Vagina (tissue), 2 donors: ENCODE results near the gene GAB3. TPM values are rescaled to one million over a fixed set of nuclear protein-coding genes. Genes with fewer than 3 reads are reported as not detected.

ENCODE experiments used
- DNase-seq, 2 donors: peaks; one replicate each; pipeline ENCODE4 v3.0.0-alpha.2; 2017; ENCODE audit errors: extremely low spot score in 2 of 2
- H3K27ac ChIP-seq: fragments of 200-600 bp; sonication (generic); one replicate; pipeline ENCODE4 v1.5.1; 2019
- H3K27me3 ChIP-seq: fragments of 200-600 bp; sonication (generic); one replicate; pipeline ENCODE4 v1.5.1; 2019
- H3K36me3 ChIP-seq, 2 donors: fragments of 200-600 bp; sonication (generic); one replicate each; pipeline ENCODE4 v1.5.1; 2017 to 2019
- H3K4me1 ChIP-seq: fragments of 200-600 bp; sonication (generic); one replicate; pipeline ENCODE4 v1.5.1; 2019
- H3K4me3 ChIP-seq, 2 donors: fragments of 200-600 bp; sonication (generic); 1 replicate in 1 of 2; 2 replicates in 1 of 2; pipeline ENCODE4 v1.5.1; 2016 to 2019
- H3K9me3 ChIP-seq: fragments of 200-600 bp; sonication (generic); one replicate; pipeline ENCODE4 v1.5.1; 2019
- CTCF ChIP-seq, 3 experiments: fragments of 450-650 bp in 2 of 3; fragments of 200-600 bp in 1 of 3; sonication (generic) in 1 of 3; IDR thresholded peaks; one replicate each; pipeline ENCODE4 v1.5.1; 2017 to 2019; ENCODE audit warnings: antibody characterized with exemption in 3 of 3, mild to moderate bottlenecking in 2 of 3, moderate library complexity in 2 of 3
- POLR2A ChIP-seq, 2 donors: fragments of 450-650 bp; IDR thresholded peaks; one replicate each; pipeline ENCODE4 v1.6.1; 2017; ENCODE audit warnings: antibody characterized with exemption in 2 of 2, mild to moderate bottlenecking in 2 of 2, moderate library complexity in 2 of 2
- POLR2AphosphoS5 ChIP-seq, 2 donors: sonication (generic); formaldehyde crosslinking; IDR thresholded peaks; one replicate each; pipeline ENCODE4 v1.9.0; 2017; ENCODE audit warnings: antibody characterized with exemption in 2 of 2, mild to moderate bottlenecking in 2 of 2, low read depth in 1 of 2; ENCODE audit not compliant: insufficient read depth in 1 of 2
- intact Hi-C: fragments of 100-400 bp; cut with DNase I; formaldehyde crosslinking; loops from one replicate; pipeline ENCODE4 v1.15.1; 2023
- total RNA-seq: library from RNA; depleted of rRNA; stranded (reverse); fragments of >200 nt; gene quantifications from one replicate; pipeline ENCODE4 v1.2.3, GENCODE V29; 2016

The GAB3 gene
- total RNA-seq, 1 donor from 2014 or later: 7.6 TPM

GRCh38 chrX:154732421-154733065 lies 18.3 kb downstream of the GAB3 start:
- DNase-seq: no peak
- no peaks in the 10 kb centered on the region for H3K9me3 ChIP-seq
- H3K36me3 ChIP-seq: no peaks in the 10 kb centered on the region
- H3K27ac ChIP-seq: peak overlapping the region; percentile 34
- no peaks in the 10 kb centered on the region for H3K27me3 ChIP-seq
- peaks cover 44% of the 10 kb centered on the region for H3K4me1 ChIP-seq
- H3K4me3 ChIP-seq: no peak overlapping the region
- TF ChIP-seq POLR2A (IDR thresholded peaks at IDR 0.05) (no peak), CTCF (IDR thresholded peaks at IDR 0.05) (no peak), POLR2AphosphoS5 (IDR thresholded peaks at IDR 0.05; ENCODE audit: insufficient read depth in 1 of 2, low read depth in 1 of 2) (no peak)
- intact Hi-C loops: no loop called here

GRCh38 chrX:154731881-154732280 lies 19.0 kb downstream of the GAB3 start:
- Histone ChIP-seq H3K36me3 (no peaks in the 10 kb centered on the region), H3K4me1 (peaks cover 44% of the 10 kb centered on the region), H3K27ac (no peak overlapping the region), H3K4me3 (no peak overlapping the region), H3K9me3 (no peaks in the 10 kb centered on the region), H3K27me3 (no peaks in the 10 kb centered on the region)
- TF ChIP-seq POLR2AphosphoS5 (IDR thresholded peaks at IDR 0.05; ENCODE audit: insufficient read depth in 1 of 2, low read depth in 1 of 2): no peak
- TF ChIP-seq POLR2A (IDR thresholded peaks at IDR 0.05): no peak
- no peak for TF ChIP-seq CTCF (IDR thresholded peaks at IDR 0.05)
- intact Hi-C loops: no loop called here
- DNase-seq: no peak

DNA sequence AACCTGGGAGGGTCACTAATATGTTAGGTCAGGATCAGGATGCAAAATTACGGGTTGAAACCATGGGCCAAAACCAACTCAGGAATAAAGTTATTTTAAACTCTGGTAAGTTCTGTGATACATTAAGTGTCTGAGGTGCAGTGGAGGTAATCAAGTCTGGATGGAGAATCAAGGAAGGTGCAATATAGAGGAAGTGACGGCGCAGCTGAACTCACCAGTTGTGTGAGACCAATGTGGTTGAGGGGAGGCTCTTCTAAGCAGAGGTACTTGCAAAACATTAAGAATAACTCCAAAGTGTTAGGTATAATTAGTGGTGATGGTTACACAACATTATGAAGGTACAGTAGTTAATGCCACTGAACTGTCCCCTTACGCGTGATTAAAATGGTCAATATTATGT lies 19.7 kb downstream of the GAB3 start:
- intact Hi-C loops: no loop called here
- DNase-seq: no peak
- Histone ChIP-seq H3K27me3 (no peaks in the 10 kb centered on the region), H3K4me3 (no peak overlapping the region), H3K4me1 (peaks cover 44% of the 10 kb centered on the region), H3K36me3 (no peaks in the 10 kb centered on the region), H3K27ac (no peak overlapping the region), H3K9me3 (no peaks in the 10 kb centered on the region)
- no peak for TF ChIP-seq POLR2A (IDR thresholded peaks at IDR 0.05)
- no peak for TF ChIP-seq POLR2AphosphoS5 (IDR thresholded peaks at IDR 0.05; ENCODE audit: insufficient read depth in 1 of 2, low read depth in 1 of 2)
- no peak for TF ChIP-seq CTCF (IDR thresholded peaks at IDR 0.05)

GRCh38 chrX:154730253-154730891 lies 20.5 kb downstream of the GAB3 start:
- no peaks in the 10 kb centered on the region for H3K36me3 ChIP-seq
- no peaks in the 10 kb centered on the region for H3K27me3 ChIP-seq
- H3K27ac ChIP-seq: no peak overlapping the region
- no peak for TF ChIP-seq CTCF (IDR thresholded peaks at IDR 0.05)
- no peak for TF ChIP-seq POLR2AphosphoS5 (IDR thresholded peaks at IDR 0.05; ENCODE audit: insufficient read depth in 1 of 2, low read depth in 1 of 2)
- TF ChIP-seq POLR2A (IDR thresholded peaks at IDR 0.05): no peak
- no peak for DNase-seq
- H3K9me3 ChIP-seq: no peaks in the 10 kb centered on the region
- peaks cover 44% of the 10 kb centered on the region for H3K4me1 ChIP-seq
- no peak overlapping the region for H3K4me3 ChIP-seq
- intact Hi-C loops: no loop called here

- Histone ChIP-seq H3K27me3 (no peaks in the 10 kb centered on the region), H3K36me3 (no peaks in the 10 kb centered on the region), H3K27ac (no peak overlapping the region), H3K4me1 (peaks cover 34% of the 10 kb centered on the region), H3K4me3 (no peak overlapping the region), H3K9me3 (no peaks in the 10 kb centered on the region)
- intact Hi-C loops: no loop called here
- no peak for TF ChIP-seq POLR2AphosphoS5 (IDR thresholded peaks at IDR 0.05; ENCODE audit: insufficient read depth in 1 of 2, low read depth in 1 of 2)
- no peak for TF ChIP-seq CTCF (IDR thresholded peaks at IDR 0.05)
- no peak for DNase-seq
Observed at GRCh38 chrX:154729439-154729838, 21.4 kb downstream of the GAB3 start.
